Left lung (tissue), 10 donors: Measurements from ENCODE around the gene SPRED3. TPM values are rescaled to one million over a fixed set of nuclear protein-coding genes. Genes with fewer than 3 reads are reported as not detected.

ENCODE experiments used
- ATAC-seq: fragments of 200-7000 bp; cut with Tn5 transposase; one replicate; pipeline ENCODE4 v1.9.1; 2020; ENCODE audit warnings: moderate library complexity
- DNase-seq, 4 donors: peaks; one replicate each; pipeline ENCODE4 v3.0.0-alpha.2; 2013 to 2020
- H3K27ac ChIP-seq, 2 donors: fragments of 200-600 bp; sonication (generic) in 1 of 2; one replicate each; pipeline versions ENCODE4 v1.5.0 to v1.8.0; 2020 to 2021
- H3K27me3 ChIP-seq, 2 donors: fragments of 200-600 bp; sonication (generic) in 1 of 2; one replicate each; pipeline versions ENCODE4 v1.5.0 to v1.8.0; 2020 to 2021
- H3K36me3 ChIP-seq, 2 donors: fragments of 200-600 bp; sonication (generic) in 1 of 2; one replicate each; pipeline versions ENCODE4 v1.5.0 to v1.8.0; 2020 to 2021
- H3K4me1 ChIP-seq, 2 donors: fragments of 200-600 bp; one replicate each; pipeline ENCODE4 v1.8.0; 2021
- H3K4me3 ChIP-seq, 2 donors: fragments of 200-600 bp; sonication (generic) in 1 of 2; one replicate each; pipeline versions ENCODE4 v1.5.0 to v1.8.0; 2020 to 2021; ENCODE audit warnings: mild to moderate bottlenecking in 1 of 2
- H3K9me3 ChIP-seq, 2 donors: fragments of 200-600 bp; sonication (generic) in 1 of 2; one replicate each; pipeline versions ENCODE4 v1.5.0 to v1.8.0; 2020 to 2021
- CTCF ChIP-seq, 2 donors: fragments of 200-600 bp; sonication (generic) in 1 of 2; IDR thresholded peaks; one replicate each; pipeline versions ENCODE4 v1.5.0 to v1.8.0; 2021; ENCODE audit warnings: antibody characterized with exemption in 2 of 2
- intact Hi-C, 2 donors: fragments of 100-400 bp; cut with DNase I; formaldehyde crosslinking; loops; one replicate each; pipeline versions ENCODE4 v1.11.2 to v1.14.2; 2022
- polyA plus RNA-seq, 6 donors: library from polyadenylated mRNA; unstranded; fragments of 120-200 nt; gene quantifications; one replicate each; pipeline ENCODE4 v1.2.1, GENCODE V29; 2013; ENCODE audit not compliant: insufficient read length in 6 of 6
- total RNA-seq, 2 donors: library from RNA; stranded (reverse); fragmentation: NEBNext Ultra II Directional; extraction: Animal tissue kit (Norgen Biotek cat#: 25700); gene quantifications; one replicate each; pipeline ENCODE4 v1.2.1, GENCODE V29; 2021
- donor health status: DM: no; HTN: yes; CAD: no.
- donor health status: DM: no; HTN: no; CAD: no.

Gene SPRED3
- total and polyA plus RNA-seq, 8 donors, result 0.27 to 1.9 (median 0.38) TPM

GRCh38 chr19:38444026-38444425 lies 55.5 kb downstream of the SPRED3 start:
- intact Hi-C loops, result no loop called here
- no peaks in the 10 kb centered on the region for H3K9me3 ChIP-seq
- H3K36me3 ChIP-seq, result no peaks in the 10 kb centered on the region
- no peak for DNase-seq
- H3K4me3 ChIP-seq, result no peak overlapping the region
- no peak for TF ChIP-seq CTCF (IDR thresholded peaks at IDR 0.05)
- H3K4me1 ChIP-seq, result no peaks in the 10 kb centered on the region
- ATAC-seq, result no peak
- peaks cover 0 to 10% of the 10 kb centered on the region in 2 donors for H3K27me3 ChIP-seq
- no peak overlapping the region for H3K27ac ChIP-seq

DNA sequence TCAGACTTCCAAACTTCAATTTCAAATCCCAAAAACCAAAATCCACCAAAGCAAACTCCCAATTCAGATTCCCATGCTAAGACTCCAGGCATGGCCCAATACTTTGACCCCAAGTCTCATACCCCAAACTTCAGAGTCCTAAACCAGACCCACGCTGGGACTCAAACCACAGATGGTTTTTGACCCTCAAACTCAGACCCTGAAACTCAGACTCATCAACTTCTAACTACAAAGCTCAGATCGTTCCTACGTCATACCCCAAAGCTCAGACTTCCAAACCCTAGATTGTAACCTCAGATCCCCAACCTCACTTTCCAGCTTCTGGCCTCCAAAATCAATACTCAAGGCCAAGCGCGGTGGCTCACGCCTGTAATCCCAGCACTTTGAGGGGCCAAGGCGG lies 56.9 kb downstream of the SPRED3 start:
- H3K27me3 ChIP-seq, result peaks cover 0 to 10% of the 10 kb centered on the region in 2 donors
- intact Hi-C loops, result no loop called here
- no peak overlapping the region for H3K4me3 ChIP-seq
- no peaks in the 10 kb centered on the region for H3K9me3 ChIP-seq
- no peak for TF ChIP-seq CTCF (IDR thresholded peaks at IDR 0.05)
- H3K4me1 ChIP-seq, result no peaks in the 10 kb centered on the region
- no peak overlapping the region for H3K27ac ChIP-seq
- no peak for ATAC-seq
- H3K36me3 ChIP-seq, result no peaks in the 10 kb centered on the region
- no peak for DNase-seq

DNA sequence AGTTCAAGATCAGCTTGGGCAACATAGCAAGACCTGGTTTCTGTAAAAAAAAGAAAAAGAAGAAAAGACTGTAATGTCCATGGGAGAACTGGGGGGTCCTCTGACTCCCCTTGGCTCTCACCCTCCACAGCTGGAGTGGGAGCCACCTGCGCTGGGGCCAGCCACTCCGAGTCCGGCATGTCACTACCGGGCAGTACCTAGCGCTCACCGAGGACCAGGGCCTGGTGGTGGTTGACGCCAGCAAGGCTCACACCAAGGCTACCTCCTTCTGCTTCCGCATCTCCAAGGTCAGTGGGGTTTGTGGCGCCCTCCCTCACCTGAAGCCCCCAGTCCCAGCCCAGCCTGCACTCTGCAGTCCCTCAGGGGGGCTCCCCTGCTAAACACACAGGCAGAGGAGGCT lies 59.7 kb downstream of the SPRED3 start:
- Histone ChIP-seq H3K27me3 (no peaks in the 10 kb centered on the region), H3K4me1 (no peaks in the 10 kb centered on the region), H3K9me3 (no peaks in the 10 kb centered on the region), H3K4me3 (no peak overlapping the region), H3K36me3 (no peaks in the 10 kb centered on the region), H3K27ac (no peak overlapping the region)
- no peak for TF ChIP-seq CTCF (IDR thresholded peaks at IDR 0.05)
- DNase-seq (peak in 1 of 4 donors; percentile 65), ATAC-seq (no peak)
- intact Hi-C loops, result no loop called here

Other genes starting within 250 kb of the SPRED3 start
- under 1 TPM; 0.39 to 0.79 TPM for gene DPF1, start 164.5 kb upstream of the SPRED3 start, total RNA-seq
- gene DPF1, start 164.5 kb upstream of the SPRED3 start, polyA plus RNA-seq, result 1 to 10 TPM; 2.5 to 4.3 (median 3.4) TPM
- gene PPP1R14A, start 132.3 kb upstream of the SPRED3 start, total RNA-seq, result 10 to 100 TPM; 40.2 to 91.3 TPM
- 10 to 100 TPM; 20.6 to 47.9 (median 32.0) TPM for gene PPP1R14A, start 132.3 kb upstream of the SPRED3 start, polyA plus RNA-seq
- 100 to 1,000 TPM; 206 to 317 TPM for gene SPINT2, start 124.1 kb upstream of the SPRED3 start, total RNA-seq
- gene SPINT2, start 124.1 kb upstream of the SPRED3 start, polyA plus RNA-seq, result 100 to 1,000 TPM; 209 to 239 (median 218) TPM
- gene C19orf33, start 84.4 kb upstream of the SPRED3 start, total RNA-seq, result 100 to 1,000 TPM in 1 of 2 donors, 10 to 100 TPM in 1; 63.2 to 120 TPM
- 10 to 100 TPM; 14.4 to 35.7 (median 23.2) TPM for gene C19orf33, start 84.4 kb upstream of the SPRED3 start, polyA plus RNA-seq
- 10 to 100 TPM; 52.0 to 59.6 TPM for gene YIF1B, start 72.8 kb upstream of the SPRED3 start, total RNA-seq
- 10 to 100 TPM; 27.8 to 43.6 (median 30.8) TPM for gene YIF1B, start 72.8 kb upstream of the SPRED3 start, polyA plus RNA-seq
- gene KCNK6, start 68.9 kb upstream of the SPRED3 start, total RNA-seq, result 10 to 100 TPM; 11.8 to 12.4 TPM
- 1 to 10 TPM; 4.3 to 6.0 (median 4.8) TPM for gene KCNK6, start 68.9 kb upstream of the SPRED3 start, polyA plus RNA-seq
- 1 to 10 TPM; 7.6 to 9.6 TPM for gene CATSPERG, start 52.9 kb upstream of the SPRED3 start, total RNA-seq
- gene CATSPERG, start 52.9 kb upstream of the SPRED3 start, polyA plus RNA-seq, result 10 to 100 TPM in 2 of 6 donors, 1 to 10 TPM in 4; 5.6 to 11.8 (median 8.7) TPM
- gene PSMD8, start 14.1 kb upstream of the SPRED3 start, total RNA-seq, result 100 to 1,000 TPM; 140 to 173 TPM
- gene PSMD8, start 14.1 kb upstream of the SPRED3 start, polyA plus RNA-seq, result 100 to 1,000 TPM; 116 to 132 (median 126) TPM
- under 1 TPM; 0.34 to 0.52 TPM for gene GGN, start 663 bp upstream of the SPRED3 start, total RNA-seq
- gene GGN, start 663 bp upstream of the SPRED3 start, polyA plus RNA-seq, result under 1 TPM in 5 of 6 donors, not detected in 1; 0.16 to 0.77 (median 0.28) TPM
- gene FAM98C, start 14.4 kb downstream of the SPRED3 start, total RNA-seq, result 10 to 100 TPM; 13.8 to 17.3 TPM
- gene FAM98C, start 14.4 kb downstream of the SPRED3 start, polyA plus RNA-seq, result 10 to 100 TPM; 13.3 to 21.2 (median 19.0) TPM
- 10 to 100 TPM in 1 of 2 donors, 1 to 10 TPM in 1; 5.3 to 23.8 TPM for gene RASGRP4, start 37.5 kb downstream of the SPRED3 start, total RNA-seq
- gene RASGRP4, start 37.5 kb downstream of the SPRED3 start, polyA plus RNA-seq, result 1 to 10 TPM; 2.0 to 3.2 (median 2.6) TPM
- 1 to 10 TPM; 3.6 to 3.9 TPM for gene RYR1, start 45.0 kb downstream of the SPRED3 start, total RNA-seq
- gene RYR1, start 45.0 kb downstream of the SPRED3 start, polyA plus RNA-seq, result 1 to 10 TPM; 1.5 to 5.8 (median 3.5) TPM
- 10 to 100 TPM in 1 of 2 donors, 1 to 10 TPM in 1; 6.1 to 10.7 TPM for gene MAP4K1, start 229.3 kb downstream of the SPRED3 start, total RNA-seq
- 1 to 10 TPM; 3.1 to 5.0 (median 3.9) TPM for gene MAP4K1, start 229.3 kb downstream of the SPRED3 start, polyA plus RNA-seq
- 100 to 1,000 TPM; 184 to 224 TPM for gene EIF3K, start 230.5 kb downstream of the SPRED3 start, total RNA-seq
- 100 to 1,000 TPM; 249 to 284 (median 276) TPM for gene EIF3K, start 230.5 kb downstream of the SPRED3 start, polyA plus RNA-seq